ENCODE measurements around the gene KRTAP12-4.

DNA sequence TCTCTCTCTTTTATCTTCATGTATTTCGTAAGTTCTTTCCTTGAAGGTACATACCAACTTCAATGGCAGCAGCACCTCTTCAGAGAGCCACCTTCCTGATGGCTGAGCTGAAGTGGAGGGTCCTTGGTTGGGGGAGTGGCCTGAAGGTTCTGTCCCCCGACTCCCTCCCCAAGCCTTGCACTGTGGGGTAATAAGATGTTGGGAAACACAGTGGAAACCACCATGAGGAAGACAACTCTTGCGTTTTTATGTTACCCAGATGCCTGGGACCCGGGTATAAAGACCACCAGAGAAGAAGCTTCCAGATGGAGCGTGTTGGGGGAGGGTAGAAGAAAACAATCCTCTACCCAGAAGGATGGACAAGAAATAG, 4.1 kb upstream of the KRTAP12-4 start:
- TF ChIP-seq, protein P1, sequence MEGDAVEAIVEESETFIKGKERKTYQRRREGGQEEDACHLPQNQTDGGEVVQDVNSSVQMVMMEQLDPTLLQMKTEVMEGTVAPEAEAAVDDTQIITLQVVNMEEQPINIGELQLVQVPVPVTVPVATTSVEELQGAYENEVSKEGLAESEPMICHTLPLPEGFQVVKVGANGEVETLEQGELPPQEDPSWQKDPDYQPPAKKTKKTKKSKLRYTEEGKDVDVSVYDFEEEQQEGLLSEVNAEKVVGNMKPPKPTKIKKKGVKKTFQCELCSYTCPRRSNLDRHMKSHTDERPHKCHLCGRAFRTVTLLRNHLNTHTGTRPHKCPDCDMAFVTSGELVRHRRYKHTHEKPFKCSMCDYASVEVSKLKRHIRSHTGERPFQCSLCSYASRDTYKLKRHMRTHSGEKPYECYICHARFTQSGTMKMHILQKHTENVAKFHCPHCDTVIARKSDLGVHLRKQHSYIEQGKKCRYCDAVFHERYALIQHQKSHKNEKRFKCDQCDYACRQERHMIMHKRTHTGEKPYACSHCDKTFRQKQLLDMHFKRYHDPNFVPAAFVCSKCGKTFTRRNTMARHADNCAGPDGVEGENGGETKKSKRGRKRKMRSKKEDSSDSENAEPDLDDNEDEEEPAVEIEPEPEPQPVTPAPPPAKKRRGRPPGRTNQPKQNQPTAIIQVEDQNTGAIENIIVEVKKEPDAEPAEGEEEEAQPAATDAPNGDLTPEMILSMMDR (IDR thresholded peaks at IDR 0.05) = no peak
- no peak for TF ChIP-seq POLR2A (IDR thresholded peaks at IDR 0.05)
